ENCODE data around the gene CAMTA1. TPM values are rescaled to one million over a fixed set of nuclear protein-coding genes. Genes with fewer than 3 reads are reported as not detected.

CAMTA1 gene
- polyA plus RNA-seq, 1 donor (not counting 4 experiments of a cell fraction or from before 2014, with no cell fraction given): 51.4 TPM

DNA sequence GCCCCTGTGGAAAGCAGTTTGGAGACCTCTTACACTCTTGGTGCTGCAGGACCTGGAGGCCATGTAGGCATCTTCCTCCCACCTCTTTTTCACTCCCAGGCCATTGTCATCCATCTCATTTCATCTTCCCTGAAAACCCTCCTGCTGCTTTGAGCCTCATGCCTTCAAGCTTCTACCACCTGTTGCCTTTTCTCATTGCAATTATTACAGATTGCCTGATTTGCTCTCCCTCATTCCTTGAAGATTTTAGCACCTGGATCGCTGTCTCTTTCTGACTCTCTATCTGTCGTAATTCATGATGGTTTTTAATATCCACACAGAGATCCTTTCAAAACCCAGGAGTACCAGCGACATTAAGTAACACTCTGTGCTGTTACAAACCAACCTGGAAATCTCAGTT lies 350.2 kb downstream of the CAMTA1 start:
- no peaks in the 10 kb centered on the region for H3K27me3 ChIP-seq (ENCODE audit: control insufficient read depth, extremely low read depth, insufficient read depth, low read length)
- no peaks in the 10 kb centered on the region for H3K36me3 ChIP-seq (ENCODE audit: control insufficient read depth in 2 of 2, extremely low read depth in 1 of 2, insufficient read depth in 2 of 2, low read length in 2 of 2)
- no peak overlapping the region for H3K4me3 ChIP-seq (ENCODE audit: control insufficient read depth in 2 of 3, extremely low read depth in 1 of 3, insufficient read depth in 2 of 3, low read depth in 1 of 3, low read length in 3 of 3)
- H4K20me1 ChIP-seq (ENCODE audit: control insufficient read depth, extremely low read depth, insufficient read depth, low read length): no peaks in the 10 kb centered on the region
- no peak for FAIRE-seq
- no peak overlapping the region for H3K27ac ChIP-seq (ENCODE audit: control insufficient read depth, insufficient read depth, low read length)
- dilution Hi-C loops (cut with MboI; ENCODE audit: extremely low pct_ligation_motif_present, low sequenced_read_pairs): no loop called here
- H3K9ac ChIP-seq (ENCODE audit: control insufficient read depth, extremely low read depth, insufficient read depth, low read length): no peak overlapping the region
- no peaks in the 10 kb centered on the region for H3K9me1 ChIP-seq (ENCODE audit: control insufficient read depth, extremely low read depth, insufficient read depth, low read length)
- no peaks in the 10 kb centered on the region for H3K9me3 ChIP-seq (ENCODE audit: control insufficient read depth, low read depth, low read length)
- no peaks in the 10 kb centered on the region for H3K79me2 ChIP-seq (ENCODE audit: control insufficient read depth, insufficient read depth, low read length)
- H3K4me2 ChIP-seq (ENCODE audit: control insufficient read depth, extremely low read depth, insufficient read depth, low read depth, low read length): no peak overlapping the region
- no peak for TF ChIP-seq EZH2 (IDR thresholded peaks at IDR 0.05; ENCODE audit: low read length)
- TF ChIP-seq, protein P1, sequence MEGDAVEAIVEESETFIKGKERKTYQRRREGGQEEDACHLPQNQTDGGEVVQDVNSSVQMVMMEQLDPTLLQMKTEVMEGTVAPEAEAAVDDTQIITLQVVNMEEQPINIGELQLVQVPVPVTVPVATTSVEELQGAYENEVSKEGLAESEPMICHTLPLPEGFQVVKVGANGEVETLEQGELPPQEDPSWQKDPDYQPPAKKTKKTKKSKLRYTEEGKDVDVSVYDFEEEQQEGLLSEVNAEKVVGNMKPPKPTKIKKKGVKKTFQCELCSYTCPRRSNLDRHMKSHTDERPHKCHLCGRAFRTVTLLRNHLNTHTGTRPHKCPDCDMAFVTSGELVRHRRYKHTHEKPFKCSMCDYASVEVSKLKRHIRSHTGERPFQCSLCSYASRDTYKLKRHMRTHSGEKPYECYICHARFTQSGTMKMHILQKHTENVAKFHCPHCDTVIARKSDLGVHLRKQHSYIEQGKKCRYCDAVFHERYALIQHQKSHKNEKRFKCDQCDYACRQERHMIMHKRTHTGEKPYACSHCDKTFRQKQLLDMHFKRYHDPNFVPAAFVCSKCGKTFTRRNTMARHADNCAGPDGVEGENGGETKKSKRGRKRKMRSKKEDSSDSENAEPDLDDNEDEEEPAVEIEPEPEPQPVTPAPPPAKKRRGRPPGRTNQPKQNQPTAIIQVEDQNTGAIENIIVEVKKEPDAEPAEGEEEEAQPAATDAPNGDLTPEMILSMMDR (optimal IDR thresholded peaks at IDR 0.05 in 1 of 3, IDR thresholded peaks at IDR 0.05 in 1 of 3, conservative IDR thresholded peaks at IDR 0.05 in 1 of 3; ENCODE audit: extremely low read depth in 1 of 3, insufficient read depth in 2 of 3, low read length in 3 of 3): no peak
- peaks cover 5% of the 10 kb centered on the region for H3K4me1 ChIP-seq (ENCODE audit: control insufficient read depth, extremely low read depth, insufficient read depth, low read length)
- no peak overlapping the region for H2AFZ ChIP-seq (ENCODE audit: control insufficient read depth, low read length)
- DNase-seq (ENCODE audit: low read depth, low spot score): no peak

DNA sequence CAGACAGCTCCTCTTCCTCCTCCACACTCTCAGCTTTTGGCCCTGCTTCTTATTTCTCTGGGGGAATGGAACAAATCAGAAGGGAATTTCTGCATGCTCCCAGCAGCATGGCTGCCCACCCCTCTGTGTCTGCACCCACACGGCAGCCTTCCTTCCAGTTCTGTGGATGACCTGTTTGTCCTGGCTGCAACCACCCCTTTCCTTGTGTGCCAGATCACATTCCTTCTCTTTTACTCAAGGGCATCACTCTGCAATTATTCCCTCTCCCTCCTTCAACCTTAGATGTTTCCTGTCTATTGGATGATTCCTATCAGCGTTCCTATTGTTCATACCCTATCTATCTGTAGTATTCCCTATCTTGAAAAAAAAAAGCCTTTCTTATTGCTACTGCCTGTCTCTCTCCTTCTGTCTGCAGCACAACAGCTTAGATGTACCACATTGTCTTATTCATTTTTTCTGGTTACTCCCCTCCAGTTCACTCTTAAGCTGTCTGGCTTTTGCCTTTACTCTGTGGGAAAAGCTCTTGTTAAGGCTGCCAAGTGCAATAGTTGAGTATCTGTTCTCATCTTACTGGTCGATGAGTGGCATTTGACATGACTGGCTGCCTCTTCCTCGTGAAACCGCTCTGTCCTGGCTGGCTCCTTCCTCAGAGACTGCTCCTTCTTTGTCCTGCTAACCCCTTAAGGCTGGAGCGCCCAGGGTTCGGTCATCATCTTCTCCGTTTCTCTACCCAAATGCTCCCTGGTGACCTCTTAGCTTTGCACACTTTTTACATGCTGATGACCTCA lies 351.1 kb downstream of the CAMTA1 start:
- no peaks in the 10 kb centered on the region for H3K36me3 ChIP-seq (ENCODE audit: control insufficient read depth in 2 of 2, extremely low read depth in 1 of 2, insufficient read depth in 2 of 2, low read length in 2 of 2)
- no peaks in the 10 kb centered on the region for H3K27me3 ChIP-seq (ENCODE audit: control insufficient read depth, extremely low read depth, insufficient read depth, low read length)
- H3K4me3 ChIP-seq (ENCODE audit: control insufficient read depth in 2 of 3, extremely low read depth in 1 of 3, insufficient read depth in 2 of 3, low read depth in 1 of 3, low read length in 3 of 3): no peak overlapping the region
- dilution Hi-C loops (cut with MboI; ENCODE audit: extremely low pct_ligation_motif_present, low sequenced_read_pairs): no loop called here
- no peaks in the 10 kb centered on the region for H3K79me2 ChIP-seq (ENCODE audit: control insufficient read depth, insufficient read depth, low read length)
- no peak overlapping the region for H3K27ac ChIP-seq (ENCODE audit: control insufficient read depth, insufficient read depth, low read length)
- TF ChIP-seq EZH2 (IDR thresholded peaks at IDR 0.05; ENCODE audit: low read length): no peak
- TF ChIP-seq, protein P1 (optimal IDR thresholded peaks at IDR 0.05 in 1 of 3, IDR thresholded peaks at IDR 0.05 in 1 of 3, conservative IDR thresholded peaks at IDR 0.05 in 1 of 3; ENCODE audit: extremely low read depth in 1 of 3, insufficient read depth in 2 of 3, low read length in 3 of 3): no peak
- H3K4me1 ChIP-seq (ENCODE audit: control insufficient read depth, extremely low read depth, insufficient read depth, low read length): peaks cover 5% of the 10 kb centered on the region
- no peak overlapping the region for H3K4me2 ChIP-seq (ENCODE audit: control insufficient read depth, extremely low read depth, insufficient read depth, low read depth, low read length)
- DNase-seq (ENCODE audit: low read depth, low spot score): no peak
- H4K20me1 ChIP-seq (ENCODE audit: control insufficient read depth, extremely low read depth, insufficient read depth, low read length): no peaks in the 10 kb centered on the region
- H3K9me1 ChIP-seq (ENCODE audit: control insufficient read depth, extremely low read depth, insufficient read depth, low read length): peaks cover 2% of the 10 kb centered on the region
- no peak for FAIRE-seq
- no peak overlapping the region for H3K9ac ChIP-seq (ENCODE audit: control insufficient read depth, extremely low read depth, insufficient read depth, low read length)
- H2AFZ ChIP-seq (ENCODE audit: control insufficient read depth, low read length): no peak overlapping the region
- no peaks in the 10 kb centered on the region for H3K9me3 ChIP-seq (ENCODE audit: control insufficient read depth, low read depth, low read length)

Data from keratinocyte (primary cell).